HG03066 (cell line): Measurements from ENCODE around the gene IFITM10.

Source experiments
- ATAC-seq: cut with Tn5 transposase; IDR thresholded peaks from one replicate; pipeline ENCODE4 v1.9.1; 2021; ENCODE audit warnings: low read depth; ENCODE audit not compliant: unreplicated experiment

IFITM10 gene

GRCh38 chr11:1742371-1742770 lies 8.0 kb downstream of the IFITM10 start:
- ATAC-seq, result no peak

DNA sequence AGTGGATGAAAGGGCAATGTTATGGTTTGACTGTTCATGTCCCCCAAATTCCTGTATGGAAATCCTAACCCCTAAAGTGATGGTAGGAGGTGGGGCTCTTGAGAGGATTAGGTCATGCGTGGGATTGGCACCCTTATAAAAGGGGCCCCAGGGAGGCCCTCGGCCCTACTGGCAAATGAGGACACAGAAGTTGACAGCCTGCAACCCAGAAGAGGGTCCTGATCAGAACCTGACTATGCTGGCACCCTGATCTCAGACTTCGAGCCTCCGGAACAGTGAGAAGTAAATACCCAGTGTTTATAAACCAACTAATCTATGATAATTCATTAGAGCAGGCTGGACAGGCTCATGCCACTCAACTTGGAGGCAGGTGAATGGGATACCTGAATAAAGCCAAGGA lies 8.7 kb downstream of the IFITM10 start:
- no peak for ATAC-seq

DNA sequence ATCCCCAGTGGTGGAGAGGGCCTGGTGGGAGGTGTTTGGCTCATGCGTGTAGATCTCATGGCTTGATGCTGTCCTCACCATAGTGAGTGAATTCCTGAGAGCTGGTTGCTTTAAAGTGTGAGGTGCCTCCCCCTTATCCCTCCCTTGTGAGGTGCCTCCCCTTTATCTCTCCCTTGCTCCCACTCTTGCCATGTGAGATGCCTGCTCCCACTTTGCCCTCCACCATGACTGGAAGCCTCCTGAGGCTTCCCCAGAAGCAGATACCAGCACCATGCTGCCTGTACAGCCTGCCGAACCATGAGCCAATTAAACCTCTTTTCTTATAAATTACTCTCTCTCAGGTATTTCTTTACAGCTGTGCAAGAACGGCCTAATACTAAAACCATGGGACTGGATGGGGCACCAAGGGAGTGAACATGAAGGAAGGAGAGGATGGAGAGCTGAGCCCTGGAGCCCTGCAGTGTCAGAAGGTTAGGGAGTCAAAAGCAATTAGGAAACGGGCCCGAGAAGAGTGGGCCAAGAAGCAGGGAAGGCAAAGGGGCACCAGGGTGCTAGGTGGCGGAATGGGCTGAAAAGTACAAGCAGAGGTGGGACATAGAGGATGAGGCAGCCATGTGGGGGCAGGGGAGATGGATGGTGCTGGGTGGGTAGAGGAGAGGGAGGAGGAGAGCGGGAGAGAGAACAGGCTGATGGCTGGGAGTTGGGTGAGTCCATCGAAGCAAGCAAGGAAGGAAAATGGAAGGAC lies 9.4 kb downstream of the IFITM10 start:
- ATAC-seq, result no peak

DNA sequence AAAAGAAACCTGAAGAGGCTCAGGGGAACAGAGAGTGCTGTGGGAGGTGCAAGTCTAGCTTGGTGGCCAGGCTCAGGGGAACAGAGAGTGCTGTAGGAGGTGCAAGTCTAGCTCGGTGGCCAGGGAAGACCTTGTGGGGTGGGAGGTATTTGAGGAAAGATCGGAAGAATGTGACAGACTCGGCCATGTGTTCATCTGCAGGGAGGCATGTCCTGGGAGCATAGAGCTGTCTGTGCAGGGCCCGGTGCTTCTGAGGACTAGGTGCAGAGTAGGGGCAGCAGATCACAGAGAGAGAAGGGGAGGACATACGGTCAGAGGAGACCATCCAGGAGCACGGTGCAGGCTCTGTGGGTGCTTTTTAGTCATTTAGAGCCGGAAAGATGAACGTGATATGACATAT lies 10.8 kb downstream of the IFITM10 start:
- no peak for ATAC-seq

DNA sequence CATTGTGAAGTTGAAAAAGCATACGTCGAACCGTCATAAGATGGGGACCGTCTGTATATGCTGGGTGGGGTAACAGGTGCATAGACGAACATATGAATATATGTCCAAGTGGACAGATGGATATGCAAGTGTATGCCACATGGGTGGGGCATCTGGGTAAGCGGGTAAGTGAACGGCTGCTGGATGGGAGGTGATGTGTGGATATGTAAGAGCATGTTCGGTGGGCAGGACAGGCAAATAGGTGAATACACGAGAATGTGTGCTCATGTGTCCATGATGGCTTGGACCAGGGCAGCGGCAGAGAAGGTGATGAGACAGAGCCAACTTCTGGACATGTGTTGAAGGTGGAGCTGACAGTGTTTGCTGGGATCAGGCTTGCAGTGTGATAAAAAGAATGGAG lies 12.0 kb downstream of the IFITM10 start:
- no peak for ATAC-seq

GRCh38 chr11:1737080-1737757 lies 13.2 kb downstream of the IFITM10 start:
- ATAC-seq, result no peak

- no peak for ATAC-seq
Measured at GRCh38 chr11:1736447-1736992, 13.9 kb downstream of the IFITM10 start.

- no peak for ATAC-seq
Measured at GRCh38 chr11:1735271-1735670, 15.1 kb downstream of the IFITM10 start.

- ATAC-seq, result no peak
Measured at GRCh38 chr11:1734641-1735081, 15.7 kb downstream of the IFITM10 start.

DNA sequence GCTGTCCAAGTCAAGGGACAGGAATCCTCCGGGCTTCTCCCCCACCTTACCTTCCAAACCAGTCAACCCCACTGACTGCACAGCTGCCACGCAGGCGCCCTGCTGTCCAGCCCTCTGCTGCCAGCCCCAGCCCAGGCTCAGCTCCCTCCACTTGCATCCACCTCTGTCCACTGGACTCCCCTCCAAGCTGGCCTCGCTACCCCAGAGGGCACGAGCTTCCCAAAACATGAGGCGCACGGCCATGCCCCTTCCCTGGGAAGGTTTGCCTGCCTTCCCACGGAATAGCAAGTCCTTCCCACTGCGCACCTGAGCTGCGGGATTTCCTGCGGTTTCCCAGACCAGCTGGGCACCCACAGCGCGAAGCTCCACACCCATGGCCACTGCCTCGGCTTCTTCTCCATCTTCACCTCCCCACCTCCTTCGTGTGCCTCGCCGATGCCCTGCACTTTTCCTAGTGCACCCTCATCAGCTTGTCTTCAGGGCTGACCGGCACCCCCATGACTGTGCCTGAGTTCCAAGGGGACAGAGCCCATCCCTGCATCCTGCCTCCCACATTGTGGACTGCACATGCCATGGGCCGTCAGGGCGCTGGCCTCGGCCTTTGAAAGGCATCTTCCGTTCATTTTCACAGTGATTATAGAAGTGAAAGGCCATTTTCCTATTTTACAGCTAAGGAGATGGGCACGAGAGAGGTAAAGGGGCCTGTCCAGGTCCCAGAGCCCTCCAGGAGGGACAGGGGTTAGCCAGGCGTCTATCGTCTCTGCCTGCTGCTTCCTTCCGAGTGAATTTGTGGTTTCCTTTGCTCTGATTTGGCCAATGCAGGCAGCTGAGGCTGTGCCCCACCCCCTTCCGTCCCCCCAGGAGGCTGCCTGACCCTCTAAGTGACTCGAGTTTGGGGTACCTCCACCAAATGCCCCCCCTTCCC lies 16.4 kb downstream of the IFITM10 start:
- no peak for ATAC-seq

DNA sequence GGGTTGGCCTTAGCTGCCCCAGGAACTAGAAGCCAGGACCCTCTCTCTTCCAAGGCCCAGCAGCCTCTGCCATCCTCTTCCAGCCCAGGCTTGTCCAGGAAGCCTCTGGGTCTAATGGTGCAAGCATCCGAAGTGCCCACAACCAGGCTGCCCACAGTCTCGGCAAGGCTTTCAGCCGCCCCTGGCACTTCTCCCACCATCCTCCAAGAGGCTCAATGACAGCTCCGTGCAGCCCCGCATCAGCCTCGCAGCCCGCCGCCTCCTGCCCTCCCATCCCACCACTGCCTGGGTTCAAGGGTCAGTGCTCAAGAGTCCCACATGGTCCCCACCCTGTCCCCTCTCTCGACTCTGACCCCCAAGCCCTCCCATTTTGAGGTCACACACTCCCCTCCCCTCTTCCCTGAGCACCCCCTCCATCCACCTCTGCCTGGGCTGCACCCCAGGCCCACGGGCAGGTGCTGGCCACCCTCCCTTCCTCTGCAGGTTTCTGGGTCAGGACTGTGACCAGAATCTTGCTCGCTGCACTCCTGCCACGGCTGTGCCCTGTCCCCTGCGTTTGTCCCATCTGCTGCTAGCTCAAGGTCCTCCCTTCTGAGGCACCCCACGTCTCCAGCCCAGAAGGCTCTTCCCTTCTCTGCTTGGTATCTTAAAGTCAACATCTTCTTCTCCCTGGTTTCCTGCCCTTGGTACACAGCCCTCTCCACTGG lies 17.2 kb downstream of the IFITM10 start:
- no peak for ATAC-seq

GRCh38 chr11:1732418-1733008 lies 17.9 kb downstream of the IFITM10 start:
- no peak for ATAC-seq

DNA sequence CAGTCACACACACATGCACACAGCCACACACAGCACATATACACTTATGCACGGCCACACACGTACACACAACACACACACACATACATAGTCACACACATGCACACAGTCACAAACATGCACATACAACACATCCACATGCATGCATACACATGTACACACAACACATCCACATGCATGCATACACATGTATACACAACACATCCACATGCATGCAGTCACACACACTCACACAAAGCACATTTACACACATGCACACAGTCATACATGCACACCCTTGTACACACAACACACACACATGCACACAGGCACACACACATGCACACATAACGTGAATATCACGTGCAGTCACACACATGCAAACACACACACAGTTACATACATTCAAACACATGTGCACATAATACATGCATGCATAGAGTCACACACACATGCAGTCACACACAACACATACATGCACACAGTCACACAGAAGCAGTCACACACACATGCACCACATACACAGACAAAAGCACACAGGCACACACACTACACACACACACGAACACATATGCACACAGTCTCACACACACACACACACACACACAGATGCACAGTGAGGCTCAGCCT lies 18.8 kb downstream of the IFITM10 start:
- no peak for ATAC-seq

DNA sequence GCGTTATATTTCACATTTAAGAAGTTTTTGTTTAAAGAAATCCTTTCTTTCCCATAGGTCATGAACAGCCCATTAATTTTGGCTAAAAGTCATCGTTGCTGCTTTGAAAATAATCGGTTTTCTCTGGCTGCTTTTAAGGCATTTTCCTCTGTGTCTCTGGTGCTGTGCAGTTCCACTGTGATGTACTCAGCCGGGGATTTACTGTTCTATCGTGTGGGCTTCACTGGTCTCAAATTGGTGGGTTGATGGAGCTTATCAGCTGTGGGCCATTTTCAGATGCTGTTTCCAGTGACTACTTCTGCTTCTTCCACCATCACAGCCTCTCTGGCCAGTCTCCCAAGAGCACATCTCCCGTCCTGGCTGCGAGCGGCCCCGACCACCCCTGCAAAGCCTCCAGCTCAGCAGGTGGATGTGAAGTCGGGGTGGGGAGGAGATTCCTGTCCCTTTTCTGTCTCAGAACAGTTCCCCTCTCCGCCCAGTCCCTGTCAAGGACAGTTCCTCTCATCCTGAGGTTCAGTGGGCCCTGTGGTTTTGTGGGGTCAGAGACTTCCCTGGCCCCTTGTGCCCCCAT lies 20.3 kb downstream of the IFITM10 start:
- ATAC-seq, result no peak

DNA sequence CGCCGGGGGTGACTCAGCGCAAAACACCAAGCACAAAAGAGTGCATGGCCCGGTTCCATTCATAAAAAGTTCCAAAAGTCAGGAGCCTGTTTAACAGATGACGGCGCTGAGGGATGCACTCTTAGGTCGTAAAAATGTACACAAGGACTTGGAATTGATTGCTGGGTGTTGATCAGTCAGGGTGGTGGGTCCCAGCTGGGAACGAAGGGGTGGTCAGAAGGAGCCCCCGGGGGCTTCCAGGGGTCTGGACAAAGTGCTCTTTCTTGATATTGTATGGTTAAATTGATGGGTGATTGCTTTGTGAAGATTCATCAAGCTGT lies 20.7 kb downstream of the IFITM10 start:
- ATAC-seq, result no peak

GRCh38 chr11:1728931-1729691 lies 21.3 kb downstream of the IFITM10 start:
- no peak for ATAC-seq

DNA sequence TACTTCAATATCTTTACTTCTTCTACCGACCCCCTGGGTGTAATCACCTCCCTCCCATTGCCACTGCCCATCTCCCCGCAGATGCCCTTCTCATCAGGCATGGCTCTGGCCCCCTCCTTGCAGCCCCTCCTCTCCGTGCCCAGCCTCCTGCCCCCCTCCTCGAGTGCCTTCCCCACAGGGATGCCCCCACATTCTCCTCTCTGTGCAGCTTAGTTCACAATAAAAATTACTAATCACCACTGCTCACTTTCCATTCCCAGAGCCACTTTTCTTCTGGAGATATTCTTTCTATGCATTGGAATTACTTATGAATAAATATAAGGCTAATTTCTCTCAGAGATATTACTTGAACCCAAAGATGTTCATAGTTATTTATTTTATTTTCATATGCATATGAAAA lies 22.1 kb downstream of the IFITM10 start:
- no peak for ATAC-seq

- ATAC-seq, result no peak
Measured at GRCh38 chr11:1727861-1728260, 22.5 kb downstream of the IFITM10 start.
